OCI-M1 (cell line): ENCODE results near the gene EHMT1.
A peak's percentile ranks its signal among the peaks of the same experiment; 100 is the strongest.
"Not testable (repeated sequence)": the region's sequence is repeated elsewhere in the genome, so short reads cannot be mapped to it uniquely, and the experiment has no call there.

Experiments
- DNase-seq: peaks from one replicate; lab custom pipeline; 2025; lab: John Stamatoyannopoulos, UW

Gene EHMT1

GRCh38 chr9:137873408-137873807 lies 254.6 kb downstream of the EHMT1 start:
- no peak for DNase-seq

GRCh38 chr9:137873858-137874362 lies 255.1 kb downstream of the EHMT1 start:
- DNase-seq, result peak; percentile 13

DNA sequence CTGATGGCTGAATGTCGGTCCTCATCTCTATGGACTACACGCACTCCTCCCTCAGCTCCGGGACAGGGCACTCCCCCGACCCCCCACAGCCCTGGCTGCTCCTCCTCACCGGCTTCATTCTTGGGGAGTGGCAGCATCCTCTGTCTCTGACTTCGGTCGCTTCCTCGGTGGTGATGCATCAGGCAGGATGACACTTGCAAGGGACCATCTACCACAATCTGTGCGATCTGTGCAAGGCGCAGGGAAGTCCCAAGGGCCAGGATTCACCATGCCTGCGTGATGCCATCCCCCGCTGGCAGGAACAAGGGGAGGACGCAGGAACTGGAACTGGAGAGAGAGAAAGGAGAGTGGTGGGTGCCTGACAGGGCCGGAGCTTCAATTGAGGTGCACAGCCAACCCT lies 256.5 kb downstream of the EHMT1 start:
- DNase-seq, result no peak

DNA sequence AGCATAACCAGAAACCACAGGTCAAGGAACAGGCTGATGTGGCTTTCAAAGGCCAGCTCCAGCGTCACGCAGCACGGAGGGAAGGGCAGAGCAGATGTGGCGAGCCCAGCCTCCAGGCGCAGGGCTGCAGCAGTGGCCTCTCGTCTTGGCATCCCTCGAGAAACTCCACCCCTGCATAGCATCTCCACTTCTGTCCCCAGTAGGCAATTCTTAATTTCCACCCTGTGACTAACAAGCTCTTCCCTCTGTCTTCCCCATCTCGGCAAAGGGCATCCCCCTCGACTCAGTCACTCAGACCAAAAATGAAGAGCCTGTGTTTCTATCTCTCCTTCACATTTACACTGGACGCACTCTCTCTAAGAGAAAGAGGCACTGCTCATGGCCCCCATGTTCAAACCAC lies 257.0 kb downstream of the EHMT1 start:
- no peak for DNase-seq

GRCh38 chr9:137876269-137876668 lies 257.5 kb downstream of the EHMT1 start:
- DNase-seq, result no peak

DNA sequence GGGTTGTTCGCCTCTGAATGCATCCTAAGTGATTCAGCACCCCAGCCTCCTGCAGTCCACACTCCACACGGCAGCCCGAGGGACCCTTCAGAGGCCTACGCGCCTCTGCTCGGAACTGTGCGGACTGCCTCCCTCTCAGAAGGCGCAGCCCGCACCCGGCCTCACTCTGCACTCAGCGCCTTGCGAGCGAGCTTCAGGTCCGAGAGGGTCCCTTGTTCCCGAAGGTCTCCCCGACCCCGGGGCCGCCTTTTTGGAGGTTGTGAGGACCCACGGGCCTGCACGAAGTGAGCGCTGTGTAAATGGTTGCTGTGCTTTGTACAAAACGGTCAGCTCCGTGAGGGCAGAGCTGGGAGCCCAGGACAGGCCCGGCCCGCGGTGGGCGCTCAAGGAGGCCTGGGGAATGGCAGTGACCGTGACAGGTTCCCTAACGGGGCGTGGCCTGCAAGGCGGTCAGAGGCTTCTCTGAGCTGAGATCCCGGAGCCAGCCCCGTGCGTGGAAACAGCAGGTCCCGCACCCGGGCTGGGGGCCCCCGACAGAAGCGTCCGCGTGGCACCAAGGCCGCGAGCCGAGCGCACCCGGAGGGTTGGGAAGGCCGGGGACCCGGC lies 258.1 kb downstream of the EHMT1 start:
- no peak for DNase-seq

DNA sequence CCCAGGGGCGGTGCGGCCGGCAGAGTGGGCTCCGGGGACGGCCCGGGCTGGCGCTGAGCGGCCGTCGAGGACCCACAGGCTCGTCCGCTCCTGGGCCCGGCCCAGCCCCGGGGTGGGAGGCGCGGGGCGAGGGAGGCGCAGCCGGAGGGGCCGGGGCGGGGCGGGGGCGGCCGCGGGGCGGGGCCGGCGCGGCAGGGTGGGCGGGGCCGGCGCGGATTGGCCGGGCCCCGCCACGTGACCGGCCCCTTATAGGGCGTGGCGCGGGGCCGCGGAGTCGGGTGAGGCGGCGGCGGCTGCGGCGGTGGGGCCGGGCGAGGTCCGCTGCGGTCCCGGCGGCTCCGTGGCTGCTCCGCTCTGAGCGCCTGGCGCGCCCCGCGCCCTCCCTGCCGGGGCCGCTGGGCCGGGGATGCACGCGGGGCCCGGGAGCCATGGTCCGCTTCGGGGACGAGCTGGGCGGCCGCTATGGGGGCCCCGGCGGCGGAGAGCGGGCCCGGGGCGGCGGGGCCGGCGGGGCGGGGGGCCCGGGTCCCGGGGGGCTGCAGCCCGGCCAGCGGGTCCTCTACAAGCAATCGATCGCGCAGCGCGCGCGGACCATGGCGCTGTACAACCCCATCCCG lies 258.8 kb downstream of the EHMT1 start, which contains the start of gene CACNA1B:
Gene CACNA1B, plus strand, starts transcription at position 277 of the 617 bp plus-strand sequence. Its CDS starts 152 bp downstream, at position 429.
- DNase-seq, result not testable (repeated sequence)

- DNase-seq, result no peak
Observed at GRCh38 chr9:137878146-137878941, 259.5 kb downstream of the EHMT1 start.

GRCh38 chr9:137879052-137879451 lies 260.2 kb downstream of the EHMT1 start:
- no peak for DNase-seq

DNA sequence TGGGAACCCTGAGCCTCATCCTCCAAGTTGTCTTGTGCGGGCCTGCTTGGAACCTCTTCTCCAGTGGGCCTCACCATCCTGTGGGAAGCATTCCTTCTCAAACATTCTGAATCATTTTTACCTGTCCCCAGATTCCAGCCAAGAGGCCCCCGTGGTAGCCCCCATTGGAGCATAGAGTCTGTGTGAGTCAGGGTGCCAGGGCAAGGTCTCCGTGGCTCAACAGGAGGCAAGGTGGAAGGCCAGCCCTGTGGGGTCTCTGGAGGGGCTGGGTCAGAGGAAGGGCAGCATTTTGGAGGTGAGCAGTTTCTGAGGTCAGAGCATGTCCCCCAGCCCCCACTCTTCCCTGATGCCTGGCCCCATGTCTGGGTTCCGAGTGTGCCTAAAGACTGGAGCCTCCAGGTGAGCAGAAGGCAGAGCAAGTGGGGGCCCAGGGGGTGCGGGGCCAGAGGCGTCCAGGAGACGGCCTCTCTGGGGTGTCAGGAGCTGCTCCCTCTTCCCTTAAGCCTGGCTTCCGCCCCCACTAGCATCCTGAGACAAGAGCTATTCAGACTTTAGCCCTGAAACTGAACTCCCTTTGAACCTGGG lies 260.9 kb downstream of the EHMT1 start:
- DNase-seq, result no peak

GRCh38 chr9:137880160-137880975 lies 261.6 kb downstream of the EHMT1 start:
- DNase-seq, result no peak

DNA sequence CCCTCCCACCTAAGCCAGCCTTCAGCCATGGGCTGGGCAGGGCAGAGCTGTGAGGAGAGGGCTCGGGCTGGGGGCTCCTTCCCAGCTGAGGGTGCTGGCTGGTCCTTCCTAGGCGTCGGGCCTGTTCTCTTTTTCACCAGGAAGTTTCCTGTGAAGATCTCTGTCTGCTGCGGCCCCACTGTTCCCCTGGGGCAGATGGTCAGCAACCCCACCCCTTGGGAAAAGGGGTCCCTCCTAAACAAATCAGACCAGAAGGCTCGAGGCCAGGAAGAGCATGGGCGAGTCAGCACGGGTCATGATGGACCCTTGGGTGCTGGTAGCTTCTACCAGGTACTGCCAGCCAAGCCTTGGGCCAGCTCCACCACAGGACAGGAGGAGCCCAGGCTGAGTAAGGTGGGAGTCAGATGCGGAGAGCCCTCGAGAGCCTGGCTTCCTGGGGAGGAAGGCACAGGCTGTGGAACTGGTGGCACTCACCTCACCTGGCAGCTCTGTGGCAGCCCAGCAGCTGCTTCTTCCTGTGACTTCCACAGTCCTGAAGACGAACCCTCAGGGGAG lies 262.2 kb downstream of the EHMT1 start:
- DNase-seq, result no peak

DNA sequence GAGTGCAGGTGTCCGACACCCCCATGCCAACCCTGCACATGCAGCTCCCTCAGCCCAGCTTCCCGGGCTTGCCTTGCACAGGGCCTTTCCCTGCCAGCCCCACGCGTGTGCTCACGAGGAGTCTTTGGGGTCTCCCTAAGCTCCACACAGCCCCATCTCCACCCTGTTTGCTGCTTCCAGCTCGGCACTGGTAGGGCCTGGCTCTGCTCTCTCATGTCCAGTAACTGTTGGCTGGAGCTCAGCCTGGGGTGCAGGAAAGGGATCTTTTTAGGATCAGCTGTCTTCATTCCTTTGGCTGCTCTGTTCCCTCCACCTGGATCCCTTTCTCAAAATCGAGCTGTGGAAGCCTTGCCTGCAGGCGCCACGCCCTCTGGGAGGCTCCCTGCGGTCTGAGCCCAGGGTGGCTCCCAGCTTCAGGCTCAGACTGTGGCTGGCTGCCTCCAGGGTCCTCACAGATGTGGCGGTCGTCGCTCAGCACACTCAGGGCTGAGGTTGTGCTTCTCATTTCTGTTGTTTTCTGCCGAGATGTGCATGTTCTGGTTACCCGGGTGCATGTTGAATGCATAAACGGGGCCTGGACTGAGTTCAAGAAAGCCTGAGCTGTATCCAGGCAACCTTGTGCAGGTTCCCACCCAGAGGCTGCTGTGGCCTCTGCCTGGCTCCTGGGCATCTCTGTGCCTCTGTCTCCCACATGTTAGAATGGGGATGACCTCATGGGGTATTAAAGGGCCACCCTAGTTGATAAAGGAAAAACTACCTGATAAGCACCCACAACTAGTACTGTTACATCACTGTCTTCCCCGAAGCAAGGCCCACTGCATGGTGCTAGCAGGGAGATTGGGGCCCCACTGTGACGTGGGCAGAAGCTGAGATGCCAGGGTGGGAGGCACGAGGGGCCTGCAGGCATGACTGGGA lies 263.0 kb downstream of the EHMT1 start:
- no peak for DNase-seq

DNA sequence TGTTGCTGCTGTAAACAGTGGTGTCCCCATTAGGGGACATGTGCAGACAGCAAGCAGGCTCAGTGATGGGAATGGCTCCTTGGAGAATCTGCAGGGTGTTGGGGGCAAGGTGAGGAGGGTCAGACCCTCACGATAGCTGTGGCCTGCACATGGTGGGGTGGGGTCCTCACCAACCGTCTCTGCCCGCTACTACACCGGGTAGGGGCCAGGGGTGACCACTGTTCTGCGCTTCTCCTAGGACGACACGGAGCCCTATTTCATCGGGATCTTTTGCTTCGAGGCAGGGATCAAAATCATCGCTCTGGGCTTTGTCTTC lies 263.7 kb downstream of the EHMT1 start:
- no peak for DNase-seq

DNA sequence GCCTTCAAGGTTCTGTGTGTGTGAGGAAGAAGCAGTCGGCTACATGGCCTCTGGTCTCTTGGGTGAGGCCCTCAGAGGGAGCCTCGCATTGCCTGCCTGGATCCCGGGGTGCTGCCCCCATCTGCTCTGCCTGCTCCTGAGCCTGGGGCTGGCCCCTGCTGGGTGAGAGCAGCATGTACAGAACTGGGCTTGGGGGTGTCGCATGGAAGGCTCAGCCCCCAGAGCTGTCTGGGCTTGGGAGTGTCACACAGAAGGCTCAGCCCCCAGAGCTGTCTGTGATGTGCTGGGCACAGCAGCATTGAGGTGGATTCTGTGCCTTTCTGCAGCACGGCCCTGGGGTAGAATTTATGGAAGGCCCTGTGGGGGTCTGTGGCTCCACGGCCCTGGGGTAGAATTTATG lies 265.2 kb downstream of the EHMT1 start:
- not testable (repeated sequence) for DNase-seq

DNA sequence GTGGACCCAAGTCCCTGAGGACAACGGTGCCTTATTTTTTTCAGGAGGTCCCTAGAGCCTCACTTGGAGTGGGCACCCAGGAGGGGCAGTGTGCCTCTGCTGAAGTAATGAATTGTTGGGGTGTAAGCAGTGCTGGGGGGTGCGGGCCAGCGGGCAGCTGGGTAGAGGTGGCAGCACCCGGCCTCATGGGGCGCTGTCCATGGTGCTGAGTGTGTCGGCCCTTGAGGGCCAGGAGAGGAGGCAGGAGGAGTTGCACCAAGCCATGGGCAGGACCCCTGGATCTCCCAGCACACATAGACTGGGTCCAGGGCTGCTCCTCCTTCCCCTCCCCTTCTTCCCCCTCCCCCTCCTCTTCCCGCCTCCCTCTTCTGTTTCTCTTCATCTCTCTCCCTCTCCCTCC lies 265.7 kb downstream of the EHMT1 start:
- peak; percentile 13 for DNase-seq

DNA sequence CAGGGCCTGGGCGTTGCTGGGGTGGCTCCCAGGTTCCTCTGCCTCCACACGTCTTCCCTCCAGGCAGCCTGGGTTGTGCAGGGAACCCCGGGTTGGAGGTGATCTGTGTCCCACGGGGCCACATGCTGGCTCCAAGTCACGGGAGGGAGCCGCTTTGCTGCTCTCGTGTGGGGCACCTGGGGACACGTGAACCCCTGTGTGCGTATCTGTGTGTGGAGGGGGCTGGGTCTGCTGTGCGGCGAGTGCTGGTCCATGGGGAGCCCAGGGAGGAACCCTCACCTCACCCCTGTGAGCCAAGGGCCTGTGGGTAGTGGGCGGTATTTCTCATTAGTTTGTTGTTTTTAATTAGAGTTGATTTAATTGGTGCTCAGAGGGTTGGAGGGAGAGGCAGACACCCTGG lies 266.3 kb downstream of the EHMT1 start:
- DNase-seq, result not testable (repeated sequence)
